Activated naive CD4-positive, alpha-beta T cell treated with anti-CD3 and anti-CD28 coated beads, Interleukin-2, amount 50 U/mL, for 24 hours (primary cell): ENCODE measurements around the gene HSD11B2.
A peak's percentile ranks its signal among the peaks of the same experiment; 100 is the strongest.

ENCODE experiments used
- H3K27ac Mint-ChIP-seq: one replicate; pipeline ENCODE4 v1.8.0; 2021; ENCODE audit warnings: mild to moderate bottlenecking, mixed read lengths
- H3K27me3 Mint-ChIP-seq: one replicate; pipeline ENCODE4 v1.8.0; 2021; ENCODE audit warnings: mixed read lengths
- H3K36me3 Mint-ChIP-seq: one replicate; pipeline ENCODE4 v1.8.0; 2021; ENCODE audit warnings: mixed read lengths
- H3K4me1 Mint-ChIP-seq: one replicate; pipeline ENCODE4 v1.8.0; 2021; ENCODE audit warnings: mixed read lengths
- H3K4me3 Mint-ChIP-seq: one replicate; pipeline ENCODE4 v1.8.0; 2021; ENCODE audit warnings: mild to moderate bottlenecking, mixed read lengths
- H3K9me3 Mint-ChIP-seq: one replicate; pipeline ENCODE4 v1.8.0; 2021; ENCODE audit warnings: mixed read lengths

Gene HSD11B2

DNA sequence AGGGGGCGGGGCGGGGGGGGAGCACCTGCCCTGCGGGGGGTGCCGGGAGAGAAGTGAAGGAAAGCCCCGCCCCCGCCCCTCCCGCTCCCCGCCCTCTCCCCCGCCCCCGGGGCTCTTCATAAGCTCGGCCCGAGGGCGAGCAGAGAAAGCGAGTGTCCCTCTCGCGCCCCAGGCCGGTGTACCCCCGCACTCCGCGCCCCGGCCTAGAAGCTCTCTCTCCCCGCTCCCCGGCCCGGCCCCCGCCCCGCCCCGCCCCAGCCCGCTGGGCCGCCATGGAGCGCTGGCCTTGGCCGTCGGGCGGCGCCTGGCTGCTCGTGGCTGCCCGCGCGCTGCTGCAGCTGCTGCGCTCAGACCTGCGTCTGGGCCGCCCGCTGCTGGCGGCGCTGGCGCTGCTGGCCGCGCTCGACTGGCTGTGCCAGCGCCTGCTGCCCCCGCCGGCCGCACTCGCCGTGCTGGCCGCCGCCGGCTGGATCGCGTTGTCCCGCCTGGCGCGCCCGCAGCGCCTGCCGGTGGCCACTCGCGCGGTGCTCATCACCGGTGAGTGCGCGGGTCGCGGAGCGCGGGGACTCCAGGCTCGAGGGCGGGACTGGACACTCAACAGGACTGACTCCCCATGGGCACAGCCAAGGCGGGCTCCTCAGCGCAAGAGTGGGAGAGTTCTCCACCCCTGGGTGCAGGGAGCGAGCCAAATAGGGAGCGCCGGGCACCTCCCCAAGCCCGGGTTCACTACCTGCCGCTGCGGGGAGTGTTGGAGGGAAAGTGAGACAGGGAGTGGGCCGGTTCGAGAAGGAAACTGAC lies at the start of gene HSD11B2:
Gene HSD11B2 (plus strand): TSS at position 145 of the 798 bp plus-strand sequence. CDS start 128 bp downstream, at position 273.
- Mint-ChIP-seq H3K9me3 (no peaks in the 10 kb centered on the region), H3K27ac (no peak within 1 kb of the TSS), H3K4me1 (peaks cover 3% of the 10 kb centered on the region), H3K4me3 (peak within 1 kb of the TSS; percentile 81), H3K27me3 (peaks cover 23% of the 10 kb centered on the region), H3K36me3 (no peaks in the 10 kb centered on the region)

DNA sequence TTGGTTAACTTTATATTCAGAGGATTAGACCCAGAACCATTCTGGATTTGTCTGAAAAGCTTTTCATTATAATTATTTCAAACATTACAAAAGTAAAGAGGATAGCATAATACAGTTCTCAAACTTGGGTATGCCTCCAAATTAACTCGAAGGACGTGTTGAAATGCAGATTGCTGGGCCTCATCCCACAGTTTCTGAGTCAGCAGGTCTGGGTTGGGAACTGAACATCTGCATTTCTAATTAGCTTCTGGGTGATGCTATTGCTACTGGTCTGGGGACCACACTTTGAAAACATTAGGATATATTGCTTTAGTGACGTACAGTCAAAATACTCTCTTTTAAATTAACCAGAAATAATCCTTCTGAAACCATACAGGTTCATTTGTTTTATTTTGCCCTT lies 47.6 kb upstream of the HSD11B2 start:
- Mint-ChIP-seq H3K4me1 (no peaks in the 10 kb centered on the region), H3K36me3 (no peaks in the 10 kb centered on the region), H3K27me3 (no peaks in the 10 kb centered on the region), H3K9me3 (no peaks in the 10 kb centered on the region), H3K27ac (no peak overlapping the region), H3K4me3 (no peak overlapping the region)

DNA sequence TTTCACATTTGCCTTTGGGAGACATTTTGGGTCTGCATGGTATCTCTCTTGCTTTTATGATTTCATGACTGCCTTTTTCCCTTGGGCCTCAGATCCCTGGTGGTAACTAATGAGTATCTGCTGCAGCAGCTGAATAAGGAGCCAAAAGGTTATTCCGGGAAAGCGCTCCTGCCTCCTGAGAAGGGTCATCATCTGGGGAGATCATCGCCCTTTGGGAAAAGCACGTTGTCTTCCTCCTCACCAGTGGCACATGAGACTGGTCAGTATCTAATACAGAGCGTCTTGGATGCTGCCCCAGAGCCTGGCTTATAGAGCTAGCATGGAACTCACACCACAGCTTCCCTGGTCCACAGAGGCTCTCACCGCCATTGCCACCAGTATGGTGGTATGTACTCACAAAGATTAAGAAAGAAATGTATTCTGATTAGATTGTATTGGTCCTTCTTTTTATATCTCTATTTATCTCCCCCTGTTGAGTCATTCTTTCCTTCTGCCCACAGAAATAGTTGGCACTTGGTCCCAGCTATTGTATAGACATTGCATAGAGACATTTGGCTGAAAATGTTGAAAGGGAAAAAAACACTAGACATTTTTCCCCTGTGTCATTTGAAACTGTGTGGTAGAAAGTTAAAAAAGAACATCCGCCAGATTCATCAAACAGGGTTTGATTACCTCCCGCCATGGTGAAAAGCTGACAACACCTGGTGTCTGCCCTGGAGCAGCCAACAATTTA lies 46.0 kb upstream of the HSD11B2 start:
- Mint-ChIP-seq H3K27ac (no peak overlapping the region), H3K4me3 (no peak overlapping the region), H3K36me3 (no peaks in the 10 kb centered on the region), H3K4me1 (no peaks in the 10 kb centered on the region), H3K27me3 (no peaks in the 10 kb centered on the region), H3K9me3 (no peaks in the 10 kb centered on the region)

GRCh38 chr16:67386861-67387455 lies 44.0 kb upstream of the HSD11B2 start:
- H3K9me3 Mint-ChIP-seq = no peaks in the 10 kb centered on the region
- H3K4me3 Mint-ChIP-seq = no peak overlapping the region
- no peaks in the 10 kb centered on the region for H3K36me3 Mint-ChIP-seq
- H3K4me1 Mint-ChIP-seq = no peaks in the 10 kb centered on the region
- no peak overlapping the region for H3K27ac Mint-ChIP-seq
- H3K27me3 Mint-ChIP-seq = no peaks in the 10 kb centered on the region

DNA sequence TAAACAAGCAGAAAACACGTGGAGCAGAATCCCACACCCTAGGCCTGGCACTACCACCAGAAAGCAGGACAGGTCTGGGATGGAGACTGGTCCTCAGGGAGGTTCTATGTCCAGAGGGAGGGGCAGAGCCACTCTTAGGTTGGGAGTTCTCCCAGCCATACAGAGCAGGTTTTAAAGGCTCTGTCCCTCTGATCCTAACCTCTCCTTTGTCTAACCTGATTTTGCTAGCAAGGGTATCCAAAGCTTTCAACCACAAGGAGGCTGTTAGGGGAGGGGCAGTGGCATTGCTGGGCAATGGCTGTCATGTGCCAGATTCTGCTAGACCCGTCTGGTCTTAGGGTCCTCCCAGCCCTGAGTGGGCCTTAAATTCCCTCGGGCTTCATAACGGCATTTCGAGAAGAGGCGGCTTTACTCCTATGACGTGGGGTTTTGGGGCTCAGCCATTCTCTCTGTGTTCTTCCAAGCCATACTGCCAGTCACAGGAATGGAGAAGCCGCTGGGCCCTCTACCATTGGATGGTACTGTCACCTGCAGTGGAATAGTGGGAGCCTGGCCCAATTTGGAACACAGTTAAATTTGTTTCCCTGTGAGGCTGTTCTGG lies 43.3 kb upstream of the HSD11B2 start:
- no peak overlapping the region for H3K27ac Mint-ChIP-seq
- no peaks in the 10 kb centered on the region for H3K27me3 Mint-ChIP-seq
- H3K9me3 Mint-ChIP-seq = no peaks in the 10 kb centered on the region
- H3K4me1 Mint-ChIP-seq = no peaks in the 10 kb centered on the region
- H3K36me3 Mint-ChIP-seq = no peaks in the 10 kb centered on the region
- no peak overlapping the region for H3K4me3 Mint-ChIP-seq

- H3K27ac Mint-ChIP-seq = no peak overlapping the region
- no peaks in the 10 kb centered on the region for H3K36me3 Mint-ChIP-seq
- no peaks in the 10 kb centered on the region for H3K4me1 Mint-ChIP-seq
- H3K9me3 Mint-ChIP-seq = no peaks in the 10 kb centered on the region
- H3K4me3 Mint-ChIP-seq = no peak overlapping the region
- H3K27me3 Mint-ChIP-seq = no peaks in the 10 kb centered on the region
These were observed 42.7 kb upstream of the HSD11B2 start for GRCh38 chr16:67388191-67388590.

DNA sequence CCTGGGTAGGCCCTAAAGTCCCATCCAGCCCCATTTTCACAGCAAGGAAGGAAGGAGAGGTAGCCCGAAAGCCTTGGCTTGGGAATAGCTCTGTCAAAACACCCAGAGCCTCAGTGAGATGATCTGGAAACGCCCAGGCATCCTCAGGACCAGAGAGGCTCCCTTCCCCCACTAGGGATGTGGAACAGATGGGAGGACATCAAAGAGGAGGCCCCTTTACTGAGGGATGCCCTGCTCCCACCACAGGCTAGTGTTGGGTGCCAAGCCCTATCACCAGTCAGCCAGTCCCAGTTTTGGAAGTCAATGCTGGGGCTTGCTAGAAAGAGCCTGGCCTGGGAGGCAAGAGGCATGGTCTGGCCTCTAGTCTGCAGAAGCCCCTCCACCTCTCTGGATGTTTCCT lies 42.3 kb upstream of the HSD11B2 start:
- Mint-ChIP-seq H3K27me3 (no peaks in the 10 kb centered on the region), H3K9me3 (no peaks in the 10 kb centered on the region), H3K4me3 (no peak overlapping the region), H3K36me3 (no peaks in the 10 kb centered on the region), H3K4me1 (no peaks in the 10 kb centered on the region), H3K27ac (no peak overlapping the region)

- Mint-ChIP-seq H3K27ac (no peak overlapping the region), H3K4me3 (no peak overlapping the region), H3K36me3 (no peaks in the 10 kb centered on the region), H3K9me3 (no peaks in the 10 kb centered on the region), H3K27me3 (peaks cover 5% of the 10 kb centered on the region), H3K4me1 (peaks cover 5% of the 10 kb centered on the region)
These were observed 40.8 kb upstream of the HSD11B2 start for GRCh38 chr16:67389911-67390815.

GRCh38 chr16:67390816-67391423 lies 40.0 kb upstream of the HSD11B2 start:
- peaks cover 5% of the 10 kb centered on the region for H3K4me1 Mint-ChIP-seq
- no peak overlapping the region for H3K4me3 Mint-ChIP-seq
- no peaks in the 10 kb centered on the region for H3K9me3 Mint-ChIP-seq
- H3K27ac Mint-ChIP-seq = no peak overlapping the region
- no peaks in the 10 kb centered on the region for H3K36me3 Mint-ChIP-seq
- peaks cover 9% of the 10 kb centered on the region for H3K27me3 Mint-ChIP-seq

- H3K4me3 Mint-ChIP-seq = no peak overlapping the region
- peaks cover 9% of the 10 kb centered on the region for H3K27me3 Mint-ChIP-seq
- H3K4me1 Mint-ChIP-seq = peaks cover 5% of the 10 kb centered on the region
- no peaks in the 10 kb centered on the region for H3K9me3 Mint-ChIP-seq
- no peaks in the 10 kb centered on the region for H3K36me3 Mint-ChIP-seq
- H3K27ac Mint-ChIP-seq = no peak overlapping the region
These were observed 39.3 kb upstream of the HSD11B2 start for GRCh38 chr16:67391424-67392300.

DNA sequence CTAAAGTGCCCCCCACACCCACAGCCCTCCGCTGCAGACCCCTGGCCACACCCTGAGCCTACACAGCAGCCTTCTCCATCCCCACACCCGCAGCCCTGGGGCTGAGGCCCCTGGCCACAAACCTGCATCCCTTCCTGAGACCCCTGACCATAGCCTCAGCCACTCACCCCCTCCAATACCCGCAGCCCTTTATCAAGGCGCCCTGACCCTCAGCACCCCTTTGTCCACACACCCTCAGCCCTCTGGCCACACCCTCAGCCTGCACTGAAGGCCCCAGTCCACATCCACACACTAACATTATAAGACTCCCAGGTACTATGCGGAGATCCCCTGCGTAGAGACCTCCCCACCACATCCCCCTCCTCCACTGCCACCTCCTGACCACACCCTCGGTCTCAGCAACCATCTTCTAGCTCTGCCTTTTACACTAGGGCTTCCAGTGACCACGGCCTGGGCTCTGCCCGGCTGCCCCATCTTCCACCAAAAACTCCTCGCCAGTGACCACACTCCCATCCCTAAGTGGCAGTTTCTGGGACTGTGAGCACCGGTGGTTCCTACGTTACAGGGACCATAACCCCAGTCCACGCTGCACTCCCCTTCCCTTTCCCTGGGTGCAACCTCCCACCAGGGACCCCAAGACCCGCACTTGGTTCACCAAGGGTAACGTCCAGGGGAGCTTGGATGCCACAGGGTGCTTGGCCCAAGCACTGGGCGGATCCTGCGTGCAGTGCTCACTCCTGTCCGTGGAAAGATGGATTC lies 38.4 kb upstream of the HSD11B2 start:
- no peaks in the 10 kb centered on the region for H3K9me3 Mint-ChIP-seq
- H3K27ac Mint-ChIP-seq = no peak overlapping the region
- H3K4me1 Mint-ChIP-seq = peaks cover 5% of the 10 kb centered on the region
- H3K4me3 Mint-ChIP-seq = no peak overlapping the region
- H3K27me3 Mint-ChIP-seq = peaks cover 13% of the 10 kb centered on the region
- no peaks in the 10 kb centered on the region for H3K36me3 Mint-ChIP-seq

DNA sequence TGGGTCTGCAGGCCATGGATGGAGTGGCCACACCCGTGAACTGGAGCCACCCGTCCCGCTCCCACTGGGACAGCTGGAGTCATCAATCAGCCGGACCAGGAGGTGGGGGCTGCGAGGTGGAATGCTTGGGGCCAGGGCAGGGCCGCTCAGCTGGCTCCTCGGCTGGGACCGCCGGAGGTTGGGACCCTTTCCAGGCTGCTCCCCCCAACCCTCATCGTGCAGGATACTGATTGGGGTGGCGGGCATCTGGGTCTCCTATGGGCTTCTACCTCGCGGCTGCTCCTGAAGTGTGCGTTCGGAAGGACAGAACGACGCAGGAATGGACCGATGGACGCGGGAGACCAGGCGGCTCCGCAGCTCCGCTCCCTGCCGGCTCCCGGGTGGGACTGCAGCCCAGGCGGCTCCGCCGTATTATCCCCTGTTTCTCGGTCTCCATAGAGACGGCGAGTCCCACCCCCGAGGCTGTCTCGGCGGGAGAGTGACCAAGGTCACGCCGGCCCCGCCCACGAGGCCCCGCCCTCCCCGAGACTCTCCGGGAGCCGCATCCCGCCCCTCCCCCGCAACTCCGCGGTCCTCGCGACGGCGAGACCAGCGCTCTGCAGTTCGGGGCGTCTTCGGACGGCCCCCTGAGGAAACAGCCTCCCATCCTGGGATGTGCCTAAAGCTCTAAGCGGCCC lies 37.7 kb upstream of the HSD11B2 start, which contains the start of gene TPPP3:
Gene TPPP3 (minus strand): TSS at position 388 of the 677 bp plus-strand sequence. CDS start 2,387 bp downstream, outside the sequence.
- Mint-ChIP-seq H3K27me3 (peaks cover 13% of the 10 kb centered on the region), H3K36me3 (no peaks in the 10 kb centered on the region), H3K9me3 (no peaks in the 10 kb centered on the region), H3K27ac (no peak within 1 kb of the TSS), H3K4me1 (peaks cover 5% of the 10 kb centered on the region), H3K4me3 (peak within 1 kb of the TSS; percentile 64)

DNA sequence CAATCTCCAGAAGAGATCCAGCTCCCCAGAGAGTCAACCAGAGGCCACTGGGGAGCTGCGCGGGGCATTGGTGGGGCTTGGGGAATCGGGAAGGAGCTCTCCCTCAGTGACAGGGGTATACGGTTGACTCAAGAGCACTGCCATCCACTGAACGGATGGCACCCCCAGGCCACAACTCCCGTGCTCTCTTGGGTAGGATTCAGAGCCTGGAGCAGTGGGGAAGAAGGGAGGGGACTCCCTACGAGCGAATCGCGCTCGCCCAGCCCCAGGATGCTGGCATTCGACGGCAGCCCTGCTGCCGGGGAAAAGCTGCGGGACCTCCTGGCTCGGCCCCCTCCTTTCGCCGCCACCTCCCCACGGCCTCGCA lies 37.1 kb upstream of the HSD11B2 start:
- H3K9me3 Mint-ChIP-seq = no peaks in the 10 kb centered on the region
- H3K4me1 Mint-ChIP-seq = peaks cover 5% of the 10 kb centered on the region
- no peaks in the 10 kb centered on the region for H3K36me3 Mint-ChIP-seq
- no peak overlapping the region for H3K27ac Mint-ChIP-seq
- H3K27me3 Mint-ChIP-seq = peaks cover 13% of the 10 kb centered on the region
- H3K4me3 Mint-ChIP-seq = peak overlapping the region; percentile 64
